Smooth muscle cell (in vitro differentiated cells): Measurements from ENCODE around the gene TTC23L. TPM values are rescaled to one million over a fixed set of nuclear protein-coding genes. Genes with fewer than 3 reads are reported as not detected.

Experiments used
- DNase-seq: peaks from one replicate; lab custom pipeline; 2025; ENCODE audit not compliant: unreplicated experiment; lab: John Stamatoyannopoulos, UW
- H2AFZ ChIP-seq: fragments of 200-600 bp; sonication (generic); 2 replicates; pipeline ENCODE4 v1.6.0; 2016; ENCODE audit warnings: antibody characterized with exemption, low read depth, mild to moderate bottlenecking
- H3F3A ChIP-seq: fragments of 200-600 bp; sonication (generic); 2 replicates; pipeline ENCODE4 v1.6.0; 2017; ENCODE audit warnings: antibody characterized with exemption, low read depth
- H3K27ac ChIP-seq: fragments of 200-600 bp; sonication (generic); 2 replicates; pipeline ENCODE4 v1.5.1; 2016; ENCODE audit warnings: low read depth, mild to moderate bottlenecking
- H3K27me3 ChIP-seq: fragments of 200-600 bp; sonication (generic); 2 replicates; pipeline ENCODE4 v1.6.1; 2016; ENCODE audit warnings: low read depth, mild to moderate bottlenecking
- H3K36me3 ChIP-seq: fragments of 200-600 bp; sonication (generic); 2 replicates; pipeline ENCODE4 v1.5.1; 2016; ENCODE audit warnings: low read depth
- H3K4me1 ChIP-seq: fragments of 200-600 bp; sonication (generic); 2 replicates; pipeline ENCODE4 v1.5.1; 2016; ENCODE audit warnings: low read depth
- H3K4me2 ChIP-seq: fragments of 200-600 bp; sonication (generic); 2 replicates; pipeline ENCODE4 v1.6.0; 2016; ENCODE audit warnings: mild to moderate bottlenecking
- H3K4me3 ChIP-seq: fragments of 200-600 bp; sonication (generic); 2 replicates; pipeline ENCODE4 v1.5.1; 2016; ENCODE audit warnings: mild to moderate bottlenecking
- H3K79me2 ChIP-seq: fragments of 200-600 bp; sonication (generic); 2 replicates; pipeline ENCODE4 v1.6.0; 2016; ENCODE audit warnings: low read depth, mild to moderate bottlenecking
- H3K9ac ChIP-seq: fragments of 200-600 bp; sonication (generic); 2 replicates; pipeline ENCODE4 v1.6.0; 2016; ENCODE audit warnings: low read depth
- H3K9me3 ChIP-seq: fragments of 200-600 bp; sonication (generic); replicated peaks from 2 replicates; pipeline ENCODE4 v1.5.1; 2016; ENCODE audit warnings: low read depth
- H4K20me1 ChIP-seq: fragments of 200-600 bp; sonication (generic); 2 replicates; pipeline ENCODE4 v1.6.0; 2016; ENCODE audit warnings: low read depth
- CTCF ChIP-seq: fragments of 200-600 bp; sonication (generic); IDR thresholded peaks from 2 replicates; pipeline ENCODE4 v1.5.1; 2017; ENCODE audit warnings: borderline replicate concordance, mild to moderate bottlenecking, antibody characterized with exemption; ENCODE audit not compliant: insufficient read depth, poor library complexity, severe bottlenecking
- WGBS: methylation state at CpG from one replicate; pipeline ENCODE4 v1.1.7; 2016; ENCODE audit warnings: low lambda C conversion rate; 5-methylcytosine and 5-hydroxymethylcytosine counted together
- polyA plus RNA-seq: library from polyadenylated mRNA; unstranded; fragments of >200 nt; fragmentation: Nextera tagmentation; extraction: Ambion mirVana; gene quantifications from 2 replicates; pipeline ENCODE4 v1.2.1, GENCODE V29; 2016
- total RNA-seq: library from RNA; depleted of rRNA; stranded (reverse); fragments of >200 nt; gene quantifications from 2 replicates; pipeline ENCODE4 v1.2.3, GENCODE V29; 2014

The TTC23L gene
- total and polyA plus RNA-seq, 2 experiments from 2014 or later = 0.04 to 0.08 TPM

- Histone ChIP-seq H2AFZ (no peak overlapping the region), H3F3A (no peaks in the 10 kb centered on the region), H3K4me3 (no peak overlapping the region), H3K4me2 (no peak overlapping the region), H3K79me2 (no peaks in the 10 kb centered on the region), H3K27ac (no peak overlapping the region), H3K9me3 (no peaks in the 10 kb centered on the region), H3K9ac (no peak overlapping the region), H4K20me1 (no peaks in the 10 kb centered on the region), H3K4me1 (no peaks in the 10 kb centered on the region), H3K36me3 (no peaks in the 10 kb centered on the region), H3K27me3 (no peaks in the 10 kb centered on the region)
- no peak for TF ChIP-seq CTCF
- DNase-seq = no peak
Observed at GRCh38 chr5:34847056-34847455, 8.1 kb downstream of the TTC23L start.

DNA sequence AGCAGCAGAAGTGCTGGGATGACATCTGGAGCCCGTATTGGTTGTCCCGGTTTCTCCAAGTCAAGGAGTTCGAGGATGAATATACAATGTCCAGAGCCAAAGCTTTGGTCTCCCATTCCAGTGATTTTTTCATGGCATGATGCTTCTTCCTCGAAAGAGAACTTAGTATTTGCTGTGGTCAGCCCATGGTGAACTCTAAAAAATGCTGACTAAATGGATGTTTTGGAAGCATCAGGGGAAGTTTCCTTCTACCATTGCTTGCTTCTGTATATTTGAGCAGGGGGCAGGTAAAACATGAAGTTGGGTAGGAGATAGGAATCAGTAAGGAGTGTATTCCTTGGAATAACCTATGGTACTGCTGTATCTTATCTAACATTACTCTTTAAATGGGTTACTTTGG is 8.6 kb downstream of the TTC23L start:
- Histone ChIP-seq H3K9ac (no peak overlapping the region), H3K4me2 (no peak overlapping the region), H3K4me3 (no peak overlapping the region), H3K36me3 (no peaks in the 10 kb centered on the region), H4K20me1 (no peaks in the 10 kb centered on the region), H3K79me2 (no peaks in the 10 kb centered on the region), H3F3A (no peaks in the 10 kb centered on the region), H3K4me1 (no peaks in the 10 kb centered on the region), H3K9me3 (no peaks in the 10 kb centered on the region), H2AFZ (no peak overlapping the region), H3K27me3 (no peaks in the 10 kb centered on the region), H3K27ac (no peak overlapping the region)
- no peak for TF ChIP-seq CTCF
- WGBS = 89% methylated on average over 4 of the region's 4 CpGs
- DNase-seq = no peak

DNA sequence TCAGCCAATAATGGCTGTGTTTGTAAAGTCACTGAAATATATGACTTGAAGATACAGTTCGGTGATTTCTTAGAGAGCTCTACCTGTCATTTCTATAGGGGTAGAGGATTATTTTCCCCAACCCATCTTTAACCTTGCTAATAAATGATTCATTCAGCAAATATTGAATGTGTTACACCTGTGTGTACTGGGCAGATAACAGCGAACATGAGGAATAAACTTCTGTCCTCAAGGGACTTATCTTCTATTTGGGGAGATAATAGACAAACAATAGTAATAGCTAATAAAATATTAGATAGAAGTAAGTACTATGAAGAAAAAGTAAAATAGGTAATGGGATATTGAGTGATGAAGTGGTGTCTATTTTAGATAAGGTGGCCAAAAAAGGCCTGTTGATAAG is 9.3 kb downstream of the TTC23L start:
- Histone ChIP-seq H2AFZ (no peak overlapping the region), H3K9me3 (no peaks in the 10 kb centered on the region), H3K27ac (no peak overlapping the region), H3K4me3 (no peak overlapping the region), H3K79me2 (no peaks in the 10 kb centered on the region), H3K36me3 (no peaks in the 10 kb centered on the region), H4K20me1 (no peaks in the 10 kb centered on the region), H3F3A (no peaks in the 10 kb centered on the region), H3K4me2 (no peak overlapping the region), H3K27me3 (no peaks in the 10 kb centered on the region), H3K9ac (no peak overlapping the region), H3K4me1 (no peaks in the 10 kb centered on the region)
- WGBS = 91% methylated on average over 2 of the region's 2 CpGs
- no peak for TF ChIP-seq CTCF
- DNase-seq = no peak

GRCh38 chr5:34849253-34849652 is 10.3 kb downstream of the TTC23L start:
- 84% methylated on average over 3 of the region's 3 CpGs for WGBS
- no peaks in the 10 kb centered on the region for H3K36me3 ChIP-seq

More at GRCh38 chr5:34849253-34849652, 10.3 kb downstream of the TTC23L start:
- Histone ChIP-seq H3K9ac (no peak overlapping the region), H3K4me2 (no peak overlapping the region), H3K27me3 (no peaks in the 10 kb centered on the region), H3K4me3 (no peak overlapping the region), H3K27ac (no peak overlapping the region), H3K9me3 (no peaks in the 10 kb centered on the region), H2AFZ (no peak overlapping the region), H4K20me1 (no peaks in the 10 kb centered on the region), H3F3A (no peaks in the 10 kb centered on the region), H3K79me2 (no peaks in the 10 kb centered on the region), H3K4me1 (no peaks in the 10 kb centered on the region)
- no peak for TF ChIP-seq CTCF
- no peak for DNase-seq
